Activated CD8-positive, alpha-beta memory T cell treated with anti-CD3 and anti-CD28 coated beads, Interleukin-2, amount 10 ng/mL, durations not matched to agents 7 days and 5 days (primary cell): Measurements from ENCODE around the gene AGPAT4. TPM values are rescaled to one million over a fixed set of nuclear protein-coding genes. Genes with fewer than 3 reads are reported as not detected.
"Not testable (repeated sequence)": the region's sequence is repeated elsewhere in the genome, so short reads cannot be mapped to it uniquely, and the experiment has no call there.

Source experiments
- ATAC-seq: fragments of 150-1000 bp; cut with Tn5 transposase; one replicate; pipeline ENCODE4 v1.10.0; 2021; ENCODE audit warnings: moderate library complexity
- CTCF ChIA-PET: fragments of 350-600 bp; sonication (Branson Sonifier 250); formaldehyde crosslinking; loops from one replicate; lab custom pipeline; 2021; ENCODE audit warnings: antibody characterized with exemption; lab: Charles Lee
- DNase-seq: peaks from one replicate; pipeline ENCODE4 v3.0.0-alpha.2; 2020
- H3K27ac Mint-ChIP-seq: one replicate; pipeline ENCODE4 v1.8.0; 2021; ENCODE audit warnings: mild to moderate bottlenecking, mixed read lengths
- H3K27me3 Mint-ChIP-seq: one replicate; pipeline ENCODE4 v1.8.0; 2021; ENCODE audit warnings: mixed read lengths
- H3K36me3 Mint-ChIP-seq: one replicate; pipeline ENCODE4 v1.8.0; 2021; ENCODE audit warnings: mild to moderate bottlenecking, mixed read lengths
- H3K4me1 Mint-ChIP-seq: one replicate; pipeline ENCODE4 v1.8.0; 2021; ENCODE audit warnings: mixed read lengths
- H3K4me3 Mint-ChIP-seq: one replicate; pipeline ENCODE4 v1.8.0; 2021; ENCODE audit warnings: mild to moderate bottlenecking, moderate library complexity, mixed read lengths
- H3K9me3 Mint-ChIP-seq: one replicate; pipeline ENCODE4 v1.8.0; 2022; ENCODE audit warnings: low read depth, mixed read lengths
- total RNA-seq, 2 experiments: library from RNA; stranded (reverse); gene quantifications; one replicate each; pipeline ENCODE4 v1.2.3, GENCODE V29; 2021

The AGPAT4 gene
- total RNA-seq, 2 experiments from 2014 or later = 3.1 to 4.1 TPM

DNA sequence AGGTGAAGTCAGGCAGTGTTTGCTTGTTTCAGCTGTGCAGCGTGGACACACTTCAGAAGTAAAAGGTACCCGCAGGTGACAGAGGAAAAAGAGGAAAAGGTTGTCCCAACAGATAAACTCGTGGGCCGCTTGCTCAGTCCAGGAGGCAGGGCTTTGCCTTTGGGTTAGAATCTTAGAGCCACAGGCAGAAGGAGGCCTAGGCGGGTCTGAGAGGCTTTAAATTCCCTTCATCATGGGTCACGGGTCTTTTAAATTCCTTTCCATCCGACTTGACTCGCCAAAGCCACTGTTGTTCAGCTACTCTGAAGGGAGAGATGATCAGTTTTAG is 48.2 kb downstream of the AGPAT4 start:
- H3K36me3 Mint-ChIP-seq = peaks cover 9% of the 10 kb centered on the region
- peaks cover 4% of the 10 kb centered on the region for H3K9me3 Mint-ChIP-seq
- CTCF ChIA-PET = interaction anchor here (1.9 kb wide), 1 partner anchor 145 kb away, joined by 7 read pairs; no protein-coding TSS in a partner anchor
- H3K4me3 Mint-ChIP-seq = no peak overlapping the region
- ATAC-seq = no peak
- no peak for DNase-seq
- H3K27ac Mint-ChIP-seq = peak overlapping the region; percentile 94
- no peaks in the 10 kb centered on the region for H3K27me3 Mint-ChIP-seq
- H3K4me1 Mint-ChIP-seq = peaks cover 56% of the 10 kb centered on the region

DNA sequence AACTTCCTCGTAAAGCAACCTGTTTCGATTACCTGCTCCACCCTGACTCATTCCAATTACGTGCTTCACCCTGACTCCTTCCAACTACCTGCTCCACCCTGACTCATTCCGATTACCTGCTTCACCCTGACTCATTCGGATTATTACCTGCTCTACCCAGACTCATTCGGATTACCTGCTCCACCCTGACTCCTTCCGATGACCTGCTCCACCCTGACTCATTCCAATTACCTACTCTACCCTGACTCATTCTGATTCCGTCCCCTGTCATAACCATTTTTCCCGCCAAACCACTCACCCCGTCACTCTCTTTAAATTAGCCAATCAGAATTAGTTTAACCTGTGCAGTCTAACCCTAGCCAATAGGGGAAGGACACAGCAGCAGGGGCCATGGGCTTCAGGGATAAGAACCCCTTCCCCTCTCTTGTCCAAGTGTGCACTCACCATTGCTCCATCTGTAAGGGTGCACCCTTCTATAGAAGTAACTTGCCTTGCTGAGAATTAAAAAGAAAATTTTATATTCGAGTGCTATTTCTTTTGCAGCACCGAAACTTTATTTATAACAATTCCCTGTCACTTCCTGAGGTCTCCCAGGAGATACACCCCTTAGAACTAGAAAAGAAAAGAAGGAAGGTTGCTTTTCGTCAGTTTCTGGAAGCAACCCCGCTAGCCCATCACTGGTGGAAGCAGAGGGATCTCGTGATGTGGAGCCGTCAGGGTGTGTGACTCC is 48.7 kb downstream of the AGPAT4 start:
- not testable (repeated sequence) for H3K4me3 Mint-ChIP-seq, H3K9me3 Mint-ChIP-seq, H3K27me3 Mint-ChIP-seq, ATAC-seq, DNase-seq, H3K36me3 Mint-ChIP-seq
- Mint-ChIP-seq H3K27ac (peak overlapping the region; percentile 30), H3K4me1 (peaks cover 56% of the 10 kb centered on the region)
- CTCF ChIA-PET = interaction anchor here (1.9 kb wide), 1 partner anchor 146 kb away, joined by 7 read pairs; no protein-coding TSS in a partner anchor

GRCh38 chr6:161223646-161224045 is 50.2 kb downstream of the AGPAT4 start:
- ATAC-seq (no peak), DNase-seq (no peak)
- CTCF ChIA-PET = interaction anchor here (1.5 kb wide), 1 partner anchor 147 kb away, joined by 3 read pairs; no protein-coding TSS in a partner anchor
- Mint-ChIP-seq H3K36me3 (peaks cover 9% of the 10 kb centered on the region), H3K27me3 (no peaks in the 10 kb centered on the region), H3K4me3 (no peak overlapping the region), H3K27ac (no peak overlapping the region), H3K4me1 (peaks cover 45% of the 10 kb centered on the region), H3K9me3 (peaks cover 4% of the 10 kb centered on the region)

DNA sequence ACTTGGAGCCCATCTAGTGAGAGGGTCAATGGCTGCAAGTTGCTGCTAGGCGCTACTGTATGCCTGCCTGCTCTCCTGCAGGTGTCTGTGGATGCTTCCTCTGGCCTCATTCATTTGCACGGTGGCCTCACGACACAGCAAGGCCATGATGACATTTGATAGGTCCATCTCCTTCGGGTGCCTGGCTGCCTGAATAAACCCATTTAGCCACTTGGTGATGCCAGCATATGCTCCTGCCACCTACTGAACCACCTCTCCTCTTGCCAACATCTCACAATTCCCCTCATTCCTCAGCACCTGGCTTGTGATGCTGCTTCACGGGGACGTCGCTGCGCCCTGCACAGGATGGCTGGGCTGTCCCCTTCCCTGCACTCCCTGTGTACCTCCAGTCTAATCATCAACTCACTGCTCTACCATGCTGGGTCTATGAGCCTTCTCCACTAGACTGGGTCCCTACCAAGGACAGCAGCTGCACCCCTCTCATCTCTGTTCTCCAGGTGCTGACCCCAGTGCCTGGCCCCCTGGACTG is 51.1 kb downstream of the AGPAT4 start:
- CTCF ChIA-PET = interaction anchor here (1.5 kb wide), 1 partner anchor 148 kb away, joined by 3 read pairs; no protein-coding TSS in a partner anchor

GRCh38 chr6:161220346-161220745 is 53.5 kb downstream of the AGPAT4 start:
- H3K36me3 Mint-ChIP-seq = peaks cover 21% of the 10 kb centered on the region
- no peak overlapping the region for H3K27ac Mint-ChIP-seq
- peaks cover 15% of the 10 kb centered on the region for H3K4me1 Mint-ChIP-seq
- peaks cover 6% of the 10 kb centered on the region for H3K9me3 Mint-ChIP-seq
- ATAC-seq (no peak), DNase-seq (no peak)
- no peaks in the 10 kb centered on the region for H3K27me3 Mint-ChIP-seq
- H3K4me3 Mint-ChIP-seq = no peak overlapping the region
- CTCF ChIA-PET = no interaction called here

More for the DNA sequence above, 51.1 kb downstream of the AGPAT4 start:
- Mint-ChIP-seq H3K27me3 (no peaks in the 10 kb centered on the region), H3K9me3 (peaks cover 4% of the 10 kb centered on the region), H3K4me3 (no peak overlapping the region), H3K27ac (no peak overlapping the region), H3K36me3 (peaks cover 9% of the 10 kb centered on the region), H3K4me1 (peaks cover 37% of the 10 kb centered on the region)
- ATAC-seq = no peak
- DNase-seq = no peak

DNA sequence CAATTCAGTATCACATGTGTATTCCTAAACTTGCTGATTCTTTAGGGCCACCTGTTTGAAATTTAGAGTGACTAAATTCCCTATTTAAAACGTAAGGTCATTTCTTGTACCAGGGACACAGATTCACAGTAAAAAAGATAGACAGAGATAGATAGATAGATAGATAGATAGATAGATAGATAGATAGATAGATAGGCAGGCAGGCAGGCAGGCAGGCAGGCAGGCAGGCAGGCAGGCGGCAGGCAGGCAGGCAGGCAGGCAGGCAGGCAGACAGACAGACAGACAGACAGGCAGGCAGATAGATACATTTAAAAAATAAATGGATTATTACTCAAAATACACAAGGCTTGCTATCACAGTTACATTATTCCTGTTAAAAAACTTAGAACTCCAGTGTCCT is 54.2 kb downstream of the AGPAT4 start:
- CTCF ChIA-PET = no interaction called here
- Mint-ChIP-seq H3K36me3 (peaks cover 19% of the 10 kb centered on the region), H3K9me3 (peaks cover 5% of the 10 kb centered on the region), H3K27me3 (no peaks in the 10 kb centered on the region), H3K27ac (no peak overlapping the region), H3K4me3 (no peak overlapping the region), H3K4me1 (peaks cover 9% of the 10 kb centered on the region)
- no peak for DNase-seq
- no peak for ATAC-seq

DNA sequence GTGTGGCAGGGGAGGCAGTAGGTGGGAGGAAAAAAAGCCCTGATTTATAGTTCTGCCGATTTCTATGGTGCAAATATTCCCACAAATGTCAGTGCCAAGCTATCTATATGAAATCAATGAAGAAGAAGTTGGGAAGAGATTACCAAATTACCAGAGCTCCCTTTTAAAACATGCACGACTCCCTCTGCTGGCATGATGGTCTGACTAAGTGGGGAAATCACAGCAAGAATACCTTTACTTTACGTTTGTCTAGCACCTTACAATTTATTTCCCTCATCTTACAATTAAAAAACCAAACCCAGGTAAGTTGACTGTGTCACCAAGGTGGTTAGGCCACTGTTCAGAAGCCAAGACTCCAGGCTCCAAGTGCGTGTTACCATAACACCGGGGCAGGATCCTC is 55.6 kb downstream of the AGPAT4 start:
- Mint-ChIP-seq H3K4me1 (no peaks in the 10 kb centered on the region), H3K36me3 (peaks cover 22% of the 10 kb centered on the region), H3K27ac (no peak overlapping the region), H3K9me3 (peaks cover 5% of the 10 kb centered on the region), H3K27me3 (no peaks in the 10 kb centered on the region), H3K4me3 (no peak overlapping the region)
- CTCF ChIA-PET = no interaction called here
- ATAC-seq = no peak
- no peak for DNase-seq

DNA sequence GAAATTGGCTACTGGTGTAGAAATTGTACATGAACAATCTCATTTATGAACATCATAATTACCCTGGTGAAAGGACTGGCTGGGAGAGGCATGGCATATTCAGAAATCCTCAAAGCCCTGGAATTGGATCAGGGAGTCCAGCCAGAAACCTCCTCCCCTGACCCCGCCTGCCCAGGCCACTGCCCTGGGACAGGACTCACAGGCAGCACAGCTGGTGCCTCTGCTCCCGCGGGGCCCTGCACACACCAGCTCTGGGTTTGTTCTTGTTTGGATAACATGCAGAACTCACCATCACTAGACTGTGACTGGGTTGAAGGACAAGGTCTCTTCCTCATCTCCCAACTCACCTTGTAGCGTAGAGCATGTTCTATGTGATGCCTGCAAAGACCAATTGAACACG is 56.2 kb downstream of the AGPAT4 start:
- peaks cover 23% of the 10 kb centered on the region for H3K36me3 Mint-ChIP-seq
- no peak for ATAC-seq
- peaks cover 6% of the 10 kb centered on the region for H3K9me3 Mint-ChIP-seq
- H3K4me3 Mint-ChIP-seq = no peak overlapping the region
- no peaks in the 10 kb centered on the region for H3K27me3 Mint-ChIP-seq
- DNase-seq = no peak
- CTCF ChIA-PET = no interaction called here
- H3K27ac Mint-ChIP-seq = no peak overlapping the region
- H3K4me1 Mint-ChIP-seq = no peaks in the 10 kb centered on the region

DNA sequence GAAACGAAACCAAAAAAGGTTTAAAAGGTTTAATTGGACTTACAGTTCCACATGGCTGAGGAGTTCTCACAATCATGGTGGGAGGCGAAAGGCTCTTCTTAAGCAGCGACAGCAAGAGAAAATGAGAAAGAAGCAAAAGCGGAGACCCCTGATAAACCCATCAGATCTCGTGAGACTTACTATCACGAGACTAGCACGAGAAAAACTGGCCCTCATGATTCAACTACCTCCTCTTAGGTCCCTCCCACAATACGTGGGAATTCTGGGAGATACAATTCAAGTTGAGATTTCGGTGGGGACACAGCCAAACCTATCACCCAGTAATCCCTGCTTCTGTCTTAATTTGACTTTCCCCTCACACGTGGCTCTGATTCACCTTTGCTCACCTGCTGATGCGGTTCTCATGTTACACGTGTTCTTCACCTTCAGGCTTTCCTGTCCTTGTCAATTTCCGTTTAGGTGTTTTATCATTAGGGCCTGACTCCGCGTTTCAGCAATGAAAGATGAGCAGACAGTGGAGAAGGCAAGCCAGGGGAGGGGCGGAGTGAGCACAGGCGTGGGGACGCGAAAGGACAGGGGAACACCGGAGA is 57.1 kb downstream of the AGPAT4 start:
- H3K9me3 Mint-ChIP-seq = peaks cover 9% of the 10 kb centered on the region
- DNase-seq = no peak
- no peak overlapping the region for H3K4me3 Mint-ChIP-seq
- CTCF ChIA-PET = no interaction called here
- no peaks in the 10 kb centered on the region for H3K4me1 Mint-ChIP-seq
- no peak overlapping the region for H3K27ac Mint-ChIP-seq
- peaks cover 24% of the 10 kb centered on the region for H3K36me3 Mint-ChIP-seq
- ATAC-seq = no peak
- H3K27me3 Mint-ChIP-seq = no peaks in the 10 kb centered on the region

- Mint-ChIP-seq H3K4me3 (no peak overlapping the region), H3K27me3 (no peaks in the 10 kb centered on the region), H3K27ac (no peak overlapping the region), H3K36me3 (peaks cover 28% of the 10 kb centered on the region), H3K4me1 (no peaks in the 10 kb centered on the region), H3K9me3 (peaks cover 11% of the 10 kb centered on the region)
- DNase-seq (no peak), ATAC-seq (no peak)
- CTCF ChIA-PET = no interaction called here
Measured at GRCh38 chr6:161215876-161216615, 57.8 kb downstream of the AGPAT4 start.

DNA sequence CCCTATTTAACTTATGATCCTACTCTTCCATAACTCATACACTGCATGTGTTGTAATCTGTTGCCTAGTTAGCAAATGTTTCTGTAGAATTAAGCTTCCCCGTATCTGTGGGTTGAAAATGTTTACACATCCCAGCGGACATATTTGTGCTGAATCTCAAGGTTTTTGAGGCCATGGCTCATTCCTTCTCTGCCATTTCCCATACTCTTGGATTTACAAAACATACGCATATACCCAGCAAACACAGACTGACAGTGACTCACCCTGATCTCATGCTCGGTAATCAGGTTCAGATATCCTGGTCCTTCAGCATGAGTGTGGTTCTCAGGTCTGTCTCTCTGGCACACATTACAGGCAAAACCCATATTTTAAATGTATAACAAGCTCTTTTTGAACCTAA is 58.7 kb downstream of the AGPAT4 start:
- DNase-seq (no peak), ATAC-seq (no peak)
- Mint-ChIP-seq H3K4me1 (no peaks in the 10 kb centered on the region), H3K27me3 (no peaks in the 10 kb centered on the region), H3K27ac (no peak overlapping the region), H3K36me3 (peaks cover 28% of the 10 kb centered on the region), H3K4me3 (no peak overlapping the region), H3K9me3 (peaks cover 13% of the 10 kb centered on the region)
- CTCF ChIA-PET = no interaction called here

DNA sequence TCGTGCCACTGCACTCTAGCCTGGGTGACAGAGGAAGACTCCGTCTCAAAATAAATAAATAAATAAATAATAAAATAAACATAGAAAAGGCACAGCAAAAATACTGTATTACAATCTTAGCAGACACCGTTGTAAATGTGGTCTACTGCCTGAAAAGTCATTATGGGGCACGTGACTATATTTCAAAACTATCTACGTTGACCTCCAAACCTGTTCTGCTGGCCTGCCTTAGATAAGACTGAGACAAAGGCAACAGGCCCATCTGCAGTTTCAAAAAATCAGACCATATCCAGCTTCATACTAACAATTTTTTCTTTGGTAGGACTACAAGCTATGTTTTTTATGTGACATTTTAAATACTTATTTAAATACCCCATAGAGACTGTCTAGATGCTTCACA is 59.1 kb downstream of the AGPAT4 start:
- H3K9me3 Mint-ChIP-seq = peaks cover 13% of the 10 kb centered on the region
- DNase-seq = no peak
- no peaks in the 10 kb centered on the region for H3K27me3 Mint-ChIP-seq
- H3K4me1 Mint-ChIP-seq = no peaks in the 10 kb centered on the region
- H3K4me3 Mint-ChIP-seq = no peak overlapping the region
- H3K27ac Mint-ChIP-seq = no peak overlapping the region
- peaks cover 28% of the 10 kb centered on the region for H3K36me3 Mint-ChIP-seq
- CTCF ChIA-PET = no interaction called here
- ATAC-seq = no peak

DNA sequence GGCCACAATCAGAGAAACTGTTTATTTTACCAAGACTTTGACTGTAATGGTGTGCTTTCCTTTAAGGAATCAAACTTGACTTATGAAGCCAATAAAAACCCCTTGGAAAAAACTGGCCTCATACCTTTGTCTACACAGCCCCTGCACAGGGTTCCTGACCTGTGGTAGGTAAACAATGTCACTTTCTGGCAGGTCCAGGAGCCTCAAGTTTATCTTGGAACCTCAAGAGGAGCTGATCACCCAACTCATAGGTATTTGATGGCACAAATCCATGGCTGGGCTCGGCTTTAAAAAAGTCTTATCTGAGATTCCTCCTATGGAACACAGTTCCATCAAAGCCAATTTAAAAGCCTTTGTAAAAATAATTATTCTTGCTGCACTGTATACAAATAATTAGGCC is 61.0 kb downstream of the AGPAT4 start:
- Mint-ChIP-seq H3K36me3 (peaks cover 31% of the 10 kb centered on the region), H3K4me3 (no peak overlapping the region), H3K9me3 (peaks cover 15% of the 10 kb centered on the region), H3K27ac (no peak overlapping the region), H3K27me3 (no peaks in the 10 kb centered on the region), H3K4me1 (no peaks in the 10 kb centered on the region)
- CTCF ChIA-PET = no interaction called here
- DNase-seq (no peak), ATAC-seq (no peak)
